Caco-2 (cell line): ENCODE measurements around the gene TSPAN14. TPM values are rescaled to one million over a fixed set of nuclear protein-coding genes. Genes with fewer than 3 reads are reported as not detected.

Experiments used
- BruUV-seq: library from RNA; stranded (reverse); fragments of 400-500 nt; replicated peaks from 2 replicates; lab custom pipeline; 2021; lab: Mats Ljungman, UMichigan
- CTCF ChIA-PET: fragments of 300-600 bp; sonication (Branson Sonifier 250); formaldehyde crosslinking; loops from one replicate; lab custom pipeline; 2022; ENCODE audit warnings: antibody characterized with exemption; lab: Charles Lee
- POLR2A ChIA-PET: fragments of 300-600 bp; sonication (Branson Sonifier 250); formaldehyde crosslinking; loops from one replicate; lab custom pipeline; 2022; ENCODE audit warnings: antibody characterized with exemption; lab: Charles Lee
- DNase-seq, 2 experiments: peaks; one replicate each; pipeline versions ENCODE4 v3.0.0 to v3.0.0-alpha.2; 2020 to 2022
- H3K27me3 ChIP-seq: replicated peaks from 2 replicates; pipeline ENCODE4 v1.6.0; 2011; ENCODE audit warnings: low read length; ENCODE audit not compliant: control insufficient read depth, insufficient read depth
- H3K36me3 ChIP-seq: 2 replicates; pipeline ENCODE4 v1.5.1; 2011; ENCODE audit warnings: low read length; ENCODE audit not compliant: control insufficient read depth, insufficient read depth
- H3K4me1 ChIP-seq: fragments of 250-450 bp; sonication (Bioruptor Pico); 2 replicates; pipeline ENCODE4 v1.5.1; 2020; ENCODE audit warnings: mild to moderate bottlenecking
- H3K4me3 ChIP-seq: 2 replicates; pipeline ENCODE4 v1.5.1; 2011; ENCODE audit warnings: low read depth, mild to moderate bottlenecking, control low read depth, low read length
- H3K9me3 ChIP-seq: fragments of 250-450 bp; sonication (Bioruptor Pico); 2 replicates; pipeline ENCODE4 v1.5.1; 2020; ENCODE audit warnings: mild to moderate bottlenecking, moderate library complexity
- H3K27ac Mint-ChIP-seq: one replicate; pipeline ENCODE4 v1.8.0; 2022; ENCODE audit warnings: mixed read lengths; ENCODE audit not compliant: unreplicated experiment
- H3K27me3 Mint-ChIP-seq: one replicate; pipeline ENCODE4 v1.8.0; 2022; ENCODE audit warnings: mixed read lengths; ENCODE audit not compliant: insufficient read depth, unreplicated experiment
- H3K36me3 Mint-ChIP-seq: one replicate; pipeline ENCODE4 v1.8.0; 2022; ENCODE audit warnings: mild to moderate bottlenecking, mixed read lengths; ENCODE audit not compliant: insufficient read depth, unreplicated experiment
- H3K4me1 Mint-ChIP-seq: one replicate; pipeline ENCODE4 v1.8.0; 2022; ENCODE audit warnings: low read depth, mixed read lengths; ENCODE audit not compliant: unreplicated experiment
- H3K4me3 Mint-ChIP-seq: one replicate; pipeline ENCODE4 v1.8.0; 2022; ENCODE audit warnings: mild to moderate bottlenecking, moderate library complexity, mixed read lengths; ENCODE audit not compliant: unreplicated experiment
- H3K9me3 Mint-ChIP-seq: one replicate; pipeline ENCODE4 v1.8.0; 2022; ENCODE audit warnings: mixed read lengths; ENCODE audit not compliant: unreplicated experiment
- CTCF ChIP-seq, 2 experiments: fragments of 200-600 bp in 1 of 2; IDR thresholded peaks; 1 replicate in 1 of 2; 2 replicates in 1 of 2; pipeline versions ENCODE4 v1.5.1 to v1.8.0; 2011 to 2022; ENCODE audit warnings: antibody characterized with exemption in 1 of 2, control low read depth in 1 of 2, inconsistent platforms in 1 of 2, low read depth in 1 of 2, low read length in 1 of 2, mild to moderate bottlenecking in 1 of 2, moderate library complexity in 1 of 2; ENCODE audit not compliant: insufficient read depth in 1 of 2, severe bottlenecking in 1 of 2, unreplicated experiment in 1 of 2
- intact Hi-C: fragments of 100-400 bp; cut with micrococcal nuclease; formaldehyde crosslinking; loops from one replicate; pipeline ENCODE4 v1.10.0; 2022; ENCODE audit not compliant: unreplicated experiment
- total RNA-seq: library from RNA; stranded (reverse); gene quantifications from 2 replicates; pipeline ENCODE4 v1.2.3, GENCODE V29; 2022

TSPAN14 gene
- total RNA-seq, 1 experiment from 2014 or later, result 140 TPM

GRCh38 chr10:80526742-80527141, 72.6 kb downstream of the TSPAN14 start:
- ChIA-PET POLR2A (no interaction called here), CTCF (no interaction called here)
- H3K4me3 ChIP-seq, result no peak overlapping the region
- H3K27me3 ChIP-seq, result no peaks in the 10 kb centered on the region
- DNase-seq, result no peak
- no peak for TF ChIP-seq CTCF (IDR thresholded peaks at IDR 0.05; ENCODE audit: insufficient read depth in 1 of 2, low read depth in 1 of 2, low read length in 1 of 2, severe bottlenecking in 1 of 2, unreplicated experiment in 1 of 2)
- intact Hi-C loops, result loop anchor here (2.0 kb wide), 1 partner anchor 20 kb away; no protein-coding TSS in a partner anchor
- no peaks in the 10 kb centered on the region for H3K9me3 ChIP-seq
- H3K4me1 ChIP-seq, result peaks cover 20% of the 10 kb centered on the region; the same call in 1 of the 2 replicates
- Mint-ChIP-seq H3K4me1 (peaks cover 10% of the 10 kb centered on the region), H3K9me3 (no peaks in the 10 kb centered on the region), H3K27ac (peak overlapping the region; percentile 3), H3K27me3 (no peaks in the 10 kb centered on the region), H3K36me3 (peaks cover 62% of the 10 kb centered on the region), H3K4me3 (no peak overlapping the region)
- BruUV-seq, result no TSS peak
- no peaks in the 10 kb centered on the region for H3K36me3 ChIP-seq

- Mint-ChIP-seq H3K4me1 (peaks cover 10% of the 10 kb centered on the region), H3K36me3 (peaks cover 50% of the 10 kb centered on the region), H3K4me3 (no peak overlapping the region), H3K27ac (no peak overlapping the region), H3K27me3 (no peaks in the 10 kb centered on the region), H3K9me3 (no peaks in the 10 kb centered on the region)
- intact Hi-C loops, result no loop called here
- H3K4me1 ChIP-seq, result peaks cover 20% of the 10 kb centered on the region; the same call in 1 of the 2 replicates
- H3K36me3 ChIP-seq, result no peaks in the 10 kb centered on the region
- no peaks in the 10 kb centered on the region for H3K27me3 ChIP-seq
- CTCF ChIA-PET, result no interaction called here
- no peak overlapping the region for H3K4me3 ChIP-seq
- TF ChIP-seq CTCF (IDR thresholded peaks at IDR 0.05; ENCODE audit: insufficient read depth in 1 of 2, low read depth in 1 of 2, low read length in 1 of 2, severe bottlenecking in 1 of 2, unreplicated experiment in 1 of 2), result no peak
- POLR2A ChIA-PET, result no interaction called here
- no peak for DNase-seq
- H3K9me3 ChIP-seq, result no peaks in the 10 kb centered on the region
- BruUV-seq, result no TSS peak
Observed at GRCh38 chr10:80528185-80528700, 74.1 kb downstream of the TSPAN14 start.

- ChIA-PET POLR2A (no interaction called here), CTCF (no interaction called here)
- Histone ChIP-seq H3K27me3 (no peaks in the 10 kb centered on the region), H3K4me3 (no peak overlapping the region), H3K4me1 (peaks cover 20% of the 10 kb centered on the region; the same call in 1 of the 2 replicates), H3K36me3 (no peaks in the 10 kb centered on the region), H3K9me3 (no peaks in the 10 kb centered on the region)
- no peak for DNase-seq
- H3K27ac Mint-ChIP-seq, result no peak overlapping the region
- TF ChIP-seq CTCF (IDR thresholded peaks at IDR 0.05; ENCODE audit: insufficient read depth in 1 of 2, low read depth in 1 of 2, low read length in 1 of 2, severe bottlenecking in 1 of 2, unreplicated experiment in 1 of 2), result no peak
- no peaks in the 10 kb centered on the region for H3K9me3 Mint-ChIP-seq
- intact Hi-C loops, result no loop called here
- no peak overlapping the region for H3K4me3 Mint-ChIP-seq
- H3K27me3 Mint-ChIP-seq, result no peaks in the 10 kb centered on the region
- H3K36me3 Mint-ChIP-seq, result peaks cover 45% of the 10 kb centered on the region
- BruUV-seq, result no TSS peak
- peaks cover 10% of the 10 kb centered on the region for H3K4me1 Mint-ChIP-seq
Observed at GRCh38 chr10:80528901-80529300, 74.8 kb downstream of the TSPAN14 start.
